ENCODE results near the gene PATZ1. TPM values are rescaled to one million over a fixed set of nuclear protein-coding genes. Genes with fewer than 3 reads are reported as not detected.

Gene PATZ1
- total and polyA plus RNA-seq, 2 of the 8 experiments (the other 6 are each of a cell fraction or from before 2014, with no cell fraction given), result 62.1 to 70.9 TPM

- WGBS, 2 experiments (ENCODE audit: extremely low coverage in 1 of 2, insufficient coverage in 1 of 2, insufficient read length in 1 of 2, insufficient replicate concordance in 2 of 2, low coverage in 1 of 2, low lambda C conversion rate in 2 of 2, missing lambda C conversion rate in 1 of 2), result 3% methylated on average over 33 of the region's 40 CpGs; no CpG with 5 or more reads in 1 of the 2 experiments
- no peak overlapping the region for H2AFZ ChIP-seq (ENCODE audit: low read length)
- H2BK20ac ChIP-seq (ENCODE audit: low read length), result no peak overlapping the region
- H3K4ac ChIP-seq (replicated peaks; ENCODE audit: insufficient read length, low read depth, low read length), result peak overlapping the region; percentile 99
- peak overlapping the region; percentile 93 for H3K27ac ChIP-seq (ENCODE audit: low read depth, low read length)
- H3K4me3 ChIP-seq (ENCODE audit: extremely low read depth in 1 of 4, insufficient read depth in 2 of 4, low read depth in 3 of 4, low read length in 4 of 4), result peak overlapping the region; percentile 73 to 93 (median 84)
- H4K8ac ChIP-seq (ENCODE audit: extremely low read depth, insufficient read depth, low read length), result peak overlapping the region; percentile 98
- H3K9me3 ChIP-seq (ENCODE audit: insufficient read depth in 2 of 2, low read depth in 1 of 2, low read length in 1 of 2), result no peaks in the 10 kb centered on the region
- FAIRE-seq, result no peak
- H4K91ac ChIP-seq (replicated peaks; ENCODE audit: insufficient read length, low read length), result peak overlapping the region; percentile 99
- H3K79me2 ChIP-seq (ENCODE audit: control insufficient read depth in 1 of 2, insufficient read depth in 2 of 2, low read length in 2 of 2), result peaks cover 0 to 35% of the 10 kb centered on the region in 2 experiments; a peak in 3 of 4 replicates
- H2BK12ac ChIP-seq (ENCODE audit: low read depth, low read length), result no peak overlapping the region
- no peak for DNase-seq (ENCODE audit: low read depth in 1 of 2, low spot score in 2 of 2)
- H3K23me2 ChIP-seq (ENCODE audit: low read depth, low read length), result peaks cover 34% of the 10 kb centered on the region
- H3K23ac ChIP-seq (ENCODE audit: insufficient read length), result no peak overlapping the region
- peak overlapping the region; percentile 48 for H3K14ac ChIP-seq (ENCODE audit: insufficient read length)
- no peaks in the 10 kb centered on the region for H3K27me3 ChIP-seq (replicated peaks in 1 of 4; ENCODE audit: control insufficient read depth in 3 of 4, extremely low read depth in 1 of 4, insufficient read depth in 3 of 4, low read length in 3 of 4)
- peak overlapping the region; percentile 88 to 98 for H3K4me2 ChIP-seq (ENCODE audit: insufficient read depth in 1 of 2, low read depth in 2 of 2, low read length in 2 of 2)
- peaks cover 16% of the 10 kb centered on the region for H3K79me1 ChIP-seq (ENCODE audit: low read depth, low read length)
- POLR2A ChIA-PET (ENCODE audit: partially characterized antibody), result interaction anchor here (0.6 to 4.0 kb wide), 46 partner anchors 8 to 454 kb away, joined by 3 to 50 read pairs (median 4); partner anchors contain the start of genes DEPDC5, DRG1, LIMK2 and PIK3IP1
- H3K4me1 ChIP-seq (replicated peaks in 1 of 4; ENCODE audit: control insufficient read depth in 3 of 4, insufficient read depth in 4 of 4, low read length in 3 of 4), result peaks cover 0 to 31% (median 28%) of the 10 kb centered on the region in 4 experiments; a peak in 6 of 7 replicates
- H2BK5ac ChIP-seq (ENCODE audit: low read depth, low read length), result peak overlapping the region; percentile 90
- no peak overlapping the region for H2BK15ac ChIP-seq (ENCODE audit: low read length)
- CTCF ChIA-PET (ENCODE audit: partially characterized antibody), result interaction anchor here (0.9 to 1.3 kb wide), 4 partner anchors 16 to 130 kb away, joined by 3 to 6 read pairs (median 3); no protein-coding TSS in a partner anchor
- H4K20me1 ChIP-seq (replicated peaks in 1 of 2; ENCODE audit: control insufficient read depth in 1 of 2, insufficient read depth in 2 of 2, low read length in 2 of 2), result peaks cover 0 to 2% of the 10 kb centered on the region in 2 experiments
- H2AK5ac ChIP-seq (ENCODE audit: low read depth, low read length), result peak overlapping the region; percentile 65; the same call in 1 of the 2 replicates
- H2BK120ac ChIP-seq (replicated peaks; ENCODE audit: low read depth, low read length), result peak overlapping the region; percentile 66
- peak overlapping the region; percentile 82 to 97 (median 89) for H3K9ac ChIP-seq (replicated peaks in 1 of 4; ENCODE audit: extremely low read depth in 1 of 4, low read depth in 3 of 4, low read length in 3 of 4)
- peak overlapping the region; percentile 96 for H4K5ac ChIP-seq (ENCODE audit: insufficient read length, low read depth, low read length)
- peaks cover 0 to 26% (median 5%) of the 10 kb centered on the region in 4 experiments; a peak in 5 of 8 replicates for H3K36me3 ChIP-seq (ENCODE audit: control insufficient read depth in 2 of 4, insufficient read depth in 4 of 4, low read length in 3 of 4)
- H3K18ac ChIP-seq (ENCODE audit: extremely low read depth, low read length), result peak overlapping the region; percentile 99
- H3K56ac ChIP-seq (replicated peaks; ENCODE audit: insufficient read length, low read depth, low read length), result peak overlapping the region; percentile 97
- TF ChIP-seq CHD1 (IDR thresholded peaks at IDR 0.05; ENCODE audit: low read depth, low read length) (no peak), ASH2L (IDR thresholded peaks at IDR 0.05; ENCODE audit: low read length) (peak; percentile 28), E2F6 (IDR thresholded peaks at IDR 0.05) (0 out of 2 replicates have a peak, but pooled peaks have one; percentile 1), YY1 (IDR thresholded peaks at IDR 0.05; ENCODE audit: low read depth, low read length) (no peak), POLR2A (IDR thresholded peaks at IDR 0.05; ENCODE audit: control extremely low read depth in 1 of 2, low read depth in 2 of 2, low read length in 2 of 2) (peak in 1 of 2 experiments; percentile 38; a peak in 1 of 3 replicates), BACH1 (IDR thresholded peaks at IDR 0.05; ENCODE audit: low read length) (0 out of 2 replicates have a peak, but pooled peaks have one; percentile 9), HDAC2 (IDR thresholded peaks at IDR 0.05; ENCODE audit: borderline replicate concordance in 1 of 2, low read depth in 2 of 2, low read length in 2 of 2) (no peak), CEBPB (IDR thresholded peaks at IDR 0.05; ENCODE audit: low read depth, low read length) (no peak), PHF8 (conservative IDR thresholded peaks at IDR 0.05; ENCODE audit: low read depth, low read length) (peak; percentile 43; the same call in 1 of the 2 replicates), CHD2 (IDR thresholded peaks at IDR 0.05; ENCODE audit: low read length) (no peak), TCF12 (IDR thresholded peaks at IDR 0.05; ENCODE audit: low read depth, low read length) (no peak), POLR2AphosphoS5 (IDR thresholded peaks at IDR 0.05; ENCODE audit: low read depth, low read length) (0 out of 2 replicates have a peak, but pooled peaks have one; percentile 26), RFX5 (IDR thresholded peaks at IDR 0.05; ENCODE audit: borderline replicate concordance, low read depth, low read length) (no peak)
These were observed 646 bp upstream of the PATZ1 start for GRCh38 chr22:31346733-31347250.
